GM23338 (cell line): ENCODE data around the gene HOXA3.

ENCODE experiments used
- EZH2 ChIP-seq: fragments of 200-600 bp; sonication (generic); IDR thresholded peaks from one replicate; pipeline ENCODE4 v1.8.0; 2017; ENCODE audit warnings: antibody characterized with exemption, mild to moderate bottlenecking, low read depth; ENCODE audit not compliant: unreplicated experiment
- TF ChIP-seq, protein P1 (sequence below): IDR thresholded peaks from one replicate; pipeline ENCODE4 v1.6.1; 2018; ENCODE audit warnings: antibody characterized with exemption; ENCODE audit not compliant: unreplicated experiment

DNA sequence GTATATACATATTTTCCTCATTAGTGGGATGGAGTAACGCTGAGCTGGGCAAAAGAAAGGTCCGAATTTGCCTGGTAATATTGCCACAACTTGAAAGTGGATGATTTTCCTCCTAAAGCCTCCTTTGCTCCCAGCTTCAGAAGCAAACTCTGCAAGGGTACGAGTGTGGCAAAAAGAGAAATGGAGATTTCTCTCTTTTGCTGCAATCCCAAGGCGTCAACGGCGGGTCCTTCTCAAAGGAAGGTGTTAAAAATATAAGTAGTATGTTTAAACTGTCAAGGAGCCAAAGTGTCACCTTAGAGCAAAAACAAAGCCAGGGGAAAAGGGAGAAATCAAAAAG lies 37.5 kb downstream of the HOXA3 start:
- TF ChIP-seq, protein P1, sequence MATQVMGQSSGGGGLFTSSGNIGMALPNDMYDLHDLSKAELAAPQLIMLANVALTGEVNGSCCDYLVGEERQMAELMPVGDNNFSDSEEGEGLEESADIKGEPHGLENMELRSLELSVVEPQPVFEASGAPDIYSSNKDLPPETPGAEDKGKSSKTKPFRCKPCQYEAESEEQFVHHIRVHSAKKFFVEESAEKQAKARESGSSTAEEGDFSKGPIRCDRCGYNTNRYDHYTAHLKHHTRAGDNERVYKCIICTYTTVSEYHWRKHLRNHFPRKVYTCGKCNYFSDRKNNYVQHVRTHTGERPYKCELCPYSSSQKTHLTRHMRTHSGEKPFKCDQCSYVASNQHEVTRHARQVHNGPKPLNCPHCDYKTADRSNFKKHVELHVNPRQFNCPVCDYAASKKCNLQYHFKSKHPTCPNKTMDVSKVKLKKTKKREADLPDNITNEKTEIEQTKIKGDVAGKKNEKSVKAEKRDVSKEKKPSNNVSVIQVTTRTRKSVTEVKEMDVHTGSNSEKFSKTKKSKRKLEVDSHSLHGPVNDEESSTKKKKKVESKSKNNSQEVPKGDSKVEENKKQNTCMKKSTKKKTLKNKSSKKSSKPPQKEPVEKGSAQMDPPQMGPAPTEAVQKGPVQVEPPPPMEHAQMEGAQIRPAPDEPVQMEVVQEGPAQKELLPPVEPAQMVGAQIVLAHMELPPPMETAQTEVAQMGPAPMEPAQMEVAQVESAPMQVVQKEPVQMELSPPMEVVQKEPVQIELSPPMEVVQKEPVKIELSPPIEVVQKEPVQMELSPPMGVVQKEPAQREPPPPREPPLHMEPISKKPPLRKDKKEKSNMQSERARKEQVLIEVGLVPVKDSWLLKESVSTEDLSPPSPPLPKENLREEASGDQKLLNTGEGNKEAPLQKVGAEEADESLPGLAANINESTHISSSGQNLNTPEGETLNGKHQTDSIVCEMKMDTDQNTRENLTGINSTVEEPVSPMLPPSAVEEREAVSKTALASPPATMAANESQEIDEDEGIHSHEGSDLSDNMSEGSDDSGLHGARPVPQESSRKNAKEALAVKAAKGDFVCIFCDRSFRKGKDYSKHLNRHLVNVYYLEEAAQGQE: no peak
- TF ChIP-seq EZH2: no peak
